Jurkat, Clone E6-1 (cell line): ENCODE results near the gene PLA2G2F.

Experiments used
- DNase-seq: peaks from one replicate; pipeline ENCODE4 v3.0.0-alpha.2; 2011; ENCODE audit warnings: low read depth, low spot score
- H3K4me3 ChIP-seq: 2 replicates; pipeline ENCODE4 v1.5.1; 2011; ENCODE audit warnings: mild to moderate bottlenecking, low read length, control low read depth, moderate library complexity

The PLA2G2F gene

GRCh38 chr1:20199840-20200239 is 60.7 kb downstream of the PLA2G2F start:
- no peak for DNase-seq
- no peak overlapping the region for H3K4me3 ChIP-seq
